Measurements from ENCODE around the gene DFFA. TPM values are rescaled to one million over a fixed set of nuclear protein-coding genes. Genes with fewer than 3 reads are reported as not detected.
A peak's percentile ranks its signal among the peaks of the same experiment; 100 is the strongest.

Gene DFFA
- total RNA-seq, 1 donor: 52.2 TPM

DNA sequence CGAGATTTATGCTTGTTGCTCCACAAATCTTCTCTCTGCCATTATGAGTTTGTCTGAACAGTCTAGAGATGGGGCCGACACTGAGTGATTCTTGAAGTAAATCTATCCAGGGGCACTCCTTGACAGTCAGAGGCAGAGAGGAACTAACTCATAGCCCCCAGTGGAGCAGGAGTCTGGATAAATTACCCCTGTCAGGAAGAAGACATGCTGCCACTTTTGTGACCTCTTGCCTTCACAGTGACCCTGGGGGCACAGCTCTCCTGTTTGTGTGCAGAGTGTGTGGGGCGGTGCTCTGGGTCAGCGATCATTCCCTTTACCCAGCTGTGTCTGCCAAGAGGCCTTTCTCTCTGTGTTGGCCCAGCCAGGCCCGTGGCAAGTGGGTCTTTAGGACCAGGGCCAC, 31.9 kb upstream of the DFFA start:
- TF ChIP-seq, protein P1, sequence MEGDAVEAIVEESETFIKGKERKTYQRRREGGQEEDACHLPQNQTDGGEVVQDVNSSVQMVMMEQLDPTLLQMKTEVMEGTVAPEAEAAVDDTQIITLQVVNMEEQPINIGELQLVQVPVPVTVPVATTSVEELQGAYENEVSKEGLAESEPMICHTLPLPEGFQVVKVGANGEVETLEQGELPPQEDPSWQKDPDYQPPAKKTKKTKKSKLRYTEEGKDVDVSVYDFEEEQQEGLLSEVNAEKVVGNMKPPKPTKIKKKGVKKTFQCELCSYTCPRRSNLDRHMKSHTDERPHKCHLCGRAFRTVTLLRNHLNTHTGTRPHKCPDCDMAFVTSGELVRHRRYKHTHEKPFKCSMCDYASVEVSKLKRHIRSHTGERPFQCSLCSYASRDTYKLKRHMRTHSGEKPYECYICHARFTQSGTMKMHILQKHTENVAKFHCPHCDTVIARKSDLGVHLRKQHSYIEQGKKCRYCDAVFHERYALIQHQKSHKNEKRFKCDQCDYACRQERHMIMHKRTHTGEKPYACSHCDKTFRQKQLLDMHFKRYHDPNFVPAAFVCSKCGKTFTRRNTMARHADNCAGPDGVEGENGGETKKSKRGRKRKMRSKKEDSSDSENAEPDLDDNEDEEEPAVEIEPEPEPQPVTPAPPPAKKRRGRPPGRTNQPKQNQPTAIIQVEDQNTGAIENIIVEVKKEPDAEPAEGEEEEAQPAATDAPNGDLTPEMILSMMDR (IDR thresholded peaks at IDR 0.05; ENCODE audit: insufficient read depth, low read depth, low read length): no peak

DNA sequence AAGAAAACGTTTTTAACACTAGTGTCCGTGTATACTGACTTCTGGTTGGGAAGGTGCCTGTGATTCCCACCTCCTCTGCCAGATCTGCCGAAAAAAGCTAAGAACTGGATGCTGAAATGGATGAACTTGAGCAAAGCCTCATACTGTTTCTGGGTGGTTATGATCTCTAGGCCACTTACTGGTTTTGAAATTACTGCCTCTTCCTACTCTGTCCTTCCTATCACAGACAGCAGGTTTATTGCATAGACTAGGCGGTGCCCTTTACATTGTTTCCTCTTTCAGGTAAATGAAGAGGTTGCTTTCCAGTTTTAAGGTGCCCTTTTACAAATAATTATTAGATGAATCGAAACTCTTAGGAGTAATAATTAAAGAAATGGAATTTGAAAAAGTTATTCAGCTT, 29.9 kb upstream of the DFFA start:
- no peak for DNase-seq (ENCODE audit: low read depth)

More for the DNA sequence above, 31.9 kb upstream of the DFFA start:
- DNase-seq (ENCODE audit: low read depth): no peak
- no peak overlapping the region for H3K4me3 ChIP-seq (ENCODE audit: low read depth, low read length)

DNA sequence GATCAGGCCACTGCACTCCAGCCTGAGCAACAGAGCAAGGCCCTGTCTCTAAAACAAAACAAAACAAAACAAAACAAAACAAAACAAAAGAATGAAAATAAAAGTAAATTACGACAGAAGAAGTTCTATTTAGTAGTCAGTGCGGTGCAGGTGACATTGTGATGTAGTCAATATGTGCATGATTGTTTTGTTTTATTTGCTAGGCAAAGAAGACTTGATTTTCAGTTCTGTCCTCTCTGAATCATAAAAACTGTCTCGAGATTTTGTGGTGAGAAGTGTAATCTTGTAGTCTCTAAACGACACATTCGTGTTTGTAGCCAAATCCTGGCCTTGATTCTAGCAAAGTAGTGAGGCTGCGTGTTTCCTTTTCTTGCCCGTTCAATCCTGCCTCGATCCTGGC, 25.9 kb upstream of the DFFA start:
- no peak for DNase-seq (ENCODE audit: low read depth)
- TF ChIP-seq, protein P1 (IDR thresholded peaks at IDR 0.05; ENCODE audit: insufficient read depth, low read depth, low read length): no peak
- no peak overlapping the region for H3K4me3 ChIP-seq (ENCODE audit: low read depth, low read length)

More for the DNA sequence above, 29.9 kb upstream of the DFFA start:
- TF ChIP-seq, protein P1 (IDR thresholded peaks at IDR 0.05; ENCODE audit: insufficient read depth, low read depth, low read length): no peak
- H3K4me3 ChIP-seq (ENCODE audit: low read depth, low read length): no peak overlapping the region

DNA sequence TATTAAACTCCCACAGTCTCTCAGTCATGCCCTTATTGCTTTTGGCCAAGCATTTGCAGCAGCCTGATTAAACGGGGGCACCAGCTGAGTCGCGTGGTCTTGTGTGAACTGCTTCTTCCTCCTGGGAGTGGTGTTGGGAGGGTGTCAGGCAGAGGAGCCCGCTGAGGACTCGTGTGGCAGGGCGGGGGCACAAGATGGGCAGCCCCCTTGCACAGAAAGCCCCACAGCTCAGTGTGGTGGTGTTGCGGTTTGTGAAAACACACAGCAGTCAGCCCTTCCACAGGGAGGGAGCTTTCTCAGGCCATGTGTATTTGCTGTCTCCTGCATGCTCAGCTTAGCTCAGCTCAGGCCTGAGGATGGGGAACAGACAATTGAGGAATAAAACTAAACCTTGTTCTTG, 24.8 kb upstream of the DFFA start:
- no peak for DNase-seq (ENCODE audit: low read depth)
- TF ChIP-seq, protein P1 (IDR thresholded peaks at IDR 0.05; ENCODE audit: insufficient read depth, low read depth, low read length): no peak
- H3K4me3 ChIP-seq (ENCODE audit: low read depth, low read length): no peak overlapping the region

DNA sequence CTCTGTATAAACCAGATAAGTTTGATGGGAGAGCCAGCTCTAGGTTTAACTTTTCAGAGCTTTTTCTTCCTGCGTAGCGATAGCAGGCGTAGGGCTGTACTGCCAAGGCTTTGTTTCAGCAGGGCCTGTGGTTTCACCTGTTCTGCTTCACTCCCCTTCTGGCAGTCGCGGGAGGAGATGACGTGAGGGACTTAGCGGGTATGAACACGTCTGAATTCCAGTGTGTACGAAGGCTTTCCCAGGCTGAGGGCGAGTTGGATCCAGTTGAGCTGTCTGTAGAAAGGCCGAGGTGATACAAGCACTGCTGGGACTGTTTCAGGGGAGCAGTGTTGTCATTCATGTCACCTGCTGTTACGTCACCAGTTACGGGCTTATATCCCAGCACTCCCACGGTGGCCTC, 23.6 kb upstream of the DFFA start:
- H3K4me3 ChIP-seq (ENCODE audit: low read depth, low read length): no peak overlapping the region
- TF ChIP-seq, protein P1 (IDR thresholded peaks at IDR 0.05; ENCODE audit: insufficient read depth, low read depth, low read length): no peak
- no peak for DNase-seq (ENCODE audit: low read depth)

DNA sequence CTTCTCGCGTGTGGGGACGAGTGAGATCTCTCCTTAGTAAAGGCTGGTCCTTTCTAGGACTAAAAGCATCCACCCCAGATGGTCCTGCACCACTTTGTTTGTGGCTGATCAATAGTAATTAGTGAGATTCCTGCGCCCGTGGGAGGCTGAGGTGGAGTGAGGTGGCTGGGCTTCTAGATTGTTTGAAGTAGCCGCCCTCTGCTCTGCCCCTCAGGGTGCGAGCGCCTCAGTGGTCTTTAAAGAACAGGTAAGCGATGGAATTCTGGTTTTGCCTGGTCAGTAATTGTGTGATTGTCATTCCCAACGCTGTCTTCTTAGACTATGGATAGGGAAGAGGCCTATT, 23.1 kb upstream of the DFFA start:
- no peak overlapping the region for H3K4me3 ChIP-seq (ENCODE audit: low read depth, low read length)
- TF ChIP-seq, protein P1 (IDR thresholded peaks at IDR 0.05; ENCODE audit: insufficient read depth, low read depth, low read length): no peak
- DNase-seq (ENCODE audit: low read depth): no peak

DNA sequence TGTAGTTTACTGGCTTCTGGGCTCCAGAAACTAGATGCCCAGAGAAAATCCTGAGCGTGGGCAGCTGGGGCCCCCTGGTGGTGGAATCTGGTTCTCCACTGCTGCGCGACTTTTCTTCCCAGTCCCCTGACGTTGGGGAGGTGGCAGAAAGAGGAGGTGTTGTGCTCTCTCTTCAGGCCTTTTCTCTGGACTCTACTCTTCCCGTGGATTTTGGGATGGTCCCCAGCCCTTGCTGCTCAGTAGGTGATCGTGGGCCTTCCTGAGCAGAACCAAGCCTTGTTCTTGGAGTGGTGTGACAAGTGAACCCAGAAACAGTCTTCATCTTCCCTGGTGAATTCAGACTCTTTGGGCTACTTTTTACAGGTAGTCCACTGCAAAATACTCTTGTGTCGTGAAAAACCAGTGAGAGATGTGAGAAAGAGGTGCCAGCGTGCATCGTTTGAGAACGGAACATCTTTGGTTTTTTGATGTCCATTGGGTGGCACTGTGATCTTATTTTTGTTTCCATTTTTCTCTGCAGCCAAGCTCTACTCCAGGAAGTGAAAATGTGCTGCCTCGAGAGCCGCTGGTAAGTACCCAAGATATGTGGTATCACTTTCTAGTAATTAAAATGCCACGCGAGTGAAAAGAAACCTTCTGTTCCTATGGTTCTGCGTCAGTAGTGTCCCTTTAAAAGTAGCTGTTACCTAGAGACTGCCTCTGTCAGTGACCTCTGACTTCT, 22.6 kb upstream of the DFFA start:
- DNase-seq (ENCODE audit: low read depth): peak; percentile 71

More for the DNA sequence above, 22.6 kb upstream of the DFFA start:
- peak overlapping the region; percentile 24 for H3K4me3 ChIP-seq (ENCODE audit: low read depth, low read length)
- TF ChIP-seq, protein P1 (IDR thresholded peaks at IDR 0.05; ENCODE audit: insufficient read depth, low read depth, low read length): peak; percentile 84
